Measurements from ENCODE around the gene ZFAND3.

DNA sequence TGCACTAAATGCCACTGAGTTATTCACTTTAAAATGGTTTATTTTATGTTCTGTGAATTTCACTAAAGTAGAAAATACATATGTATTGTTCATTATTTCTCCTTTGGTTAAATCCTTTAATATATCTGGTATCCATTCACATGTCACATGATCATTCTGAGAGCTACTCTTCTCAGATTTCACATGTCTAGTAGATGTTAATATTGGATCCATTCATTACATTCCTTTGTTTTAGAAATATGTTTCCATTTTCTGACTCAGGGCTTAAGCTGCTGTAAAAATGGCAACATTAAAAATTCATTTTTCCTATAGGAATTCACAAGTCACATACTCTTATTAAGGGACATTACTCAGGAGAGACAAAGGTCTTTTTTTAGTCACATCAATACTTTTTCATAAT, 205.4 kb downstream of the ZFAND3 start:
- TF ChIP-seq SUZ12 (IDR thresholded peaks at IDR 0.05; ENCODE audit: extremely low read depth, insufficient read depth, insufficient read length) (no peak), YY1 (IDR thresholded peaks at IDR 0.05; ENCODE audit: insufficient read depth, insufficient read length) (no peak), ZNF274 (IDR thresholded peaks at IDR 0.05; ENCODE audit: low read depth, low read length) (no peak)

Data from NT2/D1 (cell line).